T-helper 9 cell (primary cell): Measurements from ENCODE around the gene RUNX1.
"Not testable (repeated sequence)": the region's sequence is repeated elsewhere in the genome, so short reads cannot be mapped to it uniquely, and the experiment has no call there.

Experiments
- DNase-seq: peaks from one replicate; pipeline ENCODE4 v3.0.0-alpha.2; 2020

Gene RUNX1

DNA sequence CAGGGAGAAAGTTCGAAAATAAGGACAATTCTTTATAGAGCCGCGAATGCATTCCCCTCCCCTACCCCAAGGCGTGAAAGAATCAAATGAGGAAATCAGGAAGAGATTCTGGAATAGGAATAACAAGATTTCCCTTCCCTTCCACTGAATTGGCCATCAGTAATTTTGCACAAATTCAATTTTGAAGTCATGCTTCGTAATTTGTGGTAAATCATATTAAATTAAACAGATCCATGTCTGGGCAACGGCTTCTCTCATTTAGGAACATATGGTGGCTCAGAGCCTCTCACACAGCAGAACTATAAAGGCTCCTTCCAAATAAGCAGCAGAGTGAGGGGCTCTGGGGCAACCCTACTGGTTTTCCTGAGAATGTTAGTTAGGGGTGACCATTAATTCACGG lies 227.4 kb downstream of the RUNX1 start:
- no peak for DNase-seq

DNA sequence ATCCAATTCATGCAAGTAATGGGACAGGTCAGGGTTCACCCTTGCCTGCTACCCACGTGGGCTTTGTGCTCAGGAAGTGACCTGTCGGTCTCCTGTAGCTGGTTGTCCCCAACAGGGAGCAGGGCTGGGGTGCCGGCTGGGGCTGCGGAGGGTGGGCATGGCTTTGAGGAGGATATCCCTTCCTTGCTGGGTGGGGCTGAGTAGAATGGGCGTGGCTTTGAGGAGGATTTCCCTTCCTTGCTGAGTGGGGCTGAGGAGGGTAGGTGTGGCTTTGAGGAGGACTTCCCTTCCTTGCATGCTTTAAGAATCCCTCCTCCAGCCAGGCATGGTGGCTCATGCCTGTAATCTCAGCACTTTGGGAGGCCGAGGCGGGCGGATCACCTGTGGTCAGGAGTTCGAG lies 229.1 kb downstream of the RUNX1 start:
- no peak for DNase-seq

DNA sequence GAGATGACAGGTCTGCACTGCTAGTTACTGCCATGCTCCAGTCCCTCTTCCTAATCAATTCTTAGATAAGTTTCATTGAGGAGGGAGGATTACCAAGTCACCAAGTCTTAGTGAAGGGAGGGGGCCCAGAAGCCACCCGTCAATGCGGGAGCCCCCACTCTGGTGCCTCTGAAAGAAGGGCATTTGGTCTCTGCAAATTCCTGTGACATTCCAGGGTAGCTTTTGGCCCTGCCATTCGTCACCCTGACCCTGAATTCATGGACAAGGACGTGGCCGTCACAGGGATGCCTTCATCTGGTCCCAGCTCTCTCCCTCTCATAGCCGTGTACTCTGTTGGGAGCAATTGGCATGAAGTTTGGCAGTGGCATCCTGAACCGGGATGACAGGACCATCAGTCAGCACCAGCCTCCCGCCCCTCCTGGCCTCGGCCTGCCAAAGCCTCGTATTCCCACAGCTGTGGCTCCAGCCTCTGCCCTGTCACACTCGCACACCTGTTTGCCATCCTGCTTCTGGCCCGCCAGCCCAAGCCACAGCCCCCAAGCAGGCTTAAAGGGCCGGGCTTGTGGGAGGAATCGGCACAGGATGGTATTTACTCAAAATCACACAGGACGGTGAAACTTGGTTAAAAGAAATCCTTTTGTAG lies 229.6 kb downstream of the RUNX1 start:
- no peak for DNase-seq

DNA sequence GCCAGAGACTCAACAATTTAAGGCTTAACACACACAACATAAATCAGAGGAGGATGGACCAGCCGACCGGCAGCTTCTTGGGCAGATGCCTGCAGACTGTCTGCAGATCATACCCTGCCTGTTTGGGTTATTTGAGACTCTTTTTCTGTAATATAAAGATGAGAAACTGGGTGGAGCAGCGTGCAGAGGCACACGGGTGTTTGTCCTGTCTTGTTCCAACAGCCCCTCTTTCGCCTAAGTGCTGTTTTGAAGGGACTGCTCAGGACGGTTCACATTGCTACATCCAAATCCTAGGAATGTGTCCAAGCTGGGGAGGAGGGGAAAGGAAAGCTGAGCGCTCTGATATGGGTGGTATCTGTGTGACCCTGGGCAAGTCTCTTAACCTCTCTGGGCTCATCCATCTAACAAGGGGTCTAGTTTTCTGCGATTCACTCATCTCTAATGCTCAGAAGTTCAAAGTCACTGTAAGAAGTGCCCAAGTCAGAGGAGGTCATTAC lies 230.4 kb downstream of the RUNX1 start:
- no peak for DNase-seq

DNA sequence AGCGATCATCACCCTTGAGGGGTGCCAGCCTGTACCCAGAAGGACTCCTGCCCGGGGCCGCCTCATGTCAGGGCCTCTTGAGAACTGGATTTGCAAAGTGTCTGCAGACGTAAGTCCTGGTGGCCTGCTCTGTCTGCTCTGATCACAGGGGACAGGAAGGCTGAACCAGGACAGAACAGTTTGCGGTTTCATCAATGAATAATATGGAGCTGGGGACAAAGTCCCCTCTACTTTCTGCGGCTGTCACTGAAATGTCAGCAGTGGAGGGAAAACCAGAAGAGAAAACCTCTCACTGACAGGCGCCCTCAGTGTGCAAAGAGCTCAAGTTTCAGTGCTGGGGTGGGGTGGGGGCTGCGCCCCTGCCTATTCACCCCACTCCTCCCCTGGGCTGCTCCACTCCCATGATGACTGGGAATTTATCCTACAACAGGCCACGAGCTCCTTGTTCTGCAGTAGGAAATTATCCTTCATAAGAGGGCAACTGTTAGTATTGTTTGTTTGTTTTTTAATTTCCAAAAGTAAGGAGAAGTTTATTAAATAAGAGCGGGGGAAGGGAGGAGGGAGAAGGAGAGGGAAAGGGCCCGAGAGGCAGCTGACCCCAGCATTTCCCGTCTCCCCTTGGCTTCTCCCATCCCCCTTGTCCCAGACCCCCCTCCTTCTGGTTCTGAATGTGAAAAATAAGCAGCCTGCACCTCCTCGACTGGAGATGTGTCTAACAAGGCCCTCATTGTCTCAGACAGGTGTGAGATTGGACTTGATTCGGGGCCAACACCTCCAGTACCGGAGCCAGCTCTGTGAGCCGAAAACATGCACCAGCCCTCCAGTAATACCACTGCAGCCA lies 231.1 kb downstream of the RUNX1 start:
- DNase-seq = no peak

DNA sequence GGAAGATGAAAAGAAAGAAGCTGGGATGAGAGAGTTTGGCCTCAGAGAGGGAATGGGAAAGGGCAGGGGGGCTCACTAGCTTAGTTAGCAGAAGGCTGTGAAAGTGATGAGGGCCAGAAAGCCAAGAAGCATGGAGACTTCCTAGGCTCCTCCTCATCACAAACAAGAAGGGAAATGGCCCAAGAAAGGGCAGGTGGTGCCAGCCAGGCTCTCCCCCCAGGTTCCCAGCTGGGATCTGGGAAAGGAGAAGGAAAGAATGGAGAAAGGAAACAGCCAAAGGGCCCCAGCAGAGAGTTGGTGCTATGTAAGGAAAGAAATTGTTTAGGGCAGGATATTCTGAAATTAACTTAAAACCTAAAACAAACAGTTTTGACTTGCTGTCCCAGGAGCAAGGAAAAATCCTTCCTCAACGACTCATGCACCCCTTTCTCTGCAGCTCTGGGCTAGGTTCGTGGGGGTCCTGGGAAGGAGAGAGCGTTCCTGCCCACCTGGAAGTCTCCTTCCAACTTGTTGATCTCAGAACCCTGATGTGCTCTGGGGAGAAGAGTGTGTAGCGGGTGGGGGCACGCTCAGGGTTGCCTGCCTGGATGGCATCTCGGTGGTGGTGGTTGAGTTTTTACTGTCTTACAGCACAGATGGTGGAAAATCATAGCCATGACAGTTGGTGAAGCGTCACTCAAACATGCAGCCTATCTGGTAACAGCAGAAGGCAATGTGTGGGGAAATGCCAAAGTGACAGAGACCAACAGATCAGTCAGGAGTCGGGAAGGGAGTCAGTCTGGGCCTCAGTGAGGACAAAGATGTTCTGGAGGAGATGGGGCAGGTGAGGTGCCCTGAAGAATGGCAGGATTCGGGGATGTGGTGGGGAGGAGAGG lies 233.0 kb downstream of the RUNX1 start:
- no peak for DNase-seq

DNA sequence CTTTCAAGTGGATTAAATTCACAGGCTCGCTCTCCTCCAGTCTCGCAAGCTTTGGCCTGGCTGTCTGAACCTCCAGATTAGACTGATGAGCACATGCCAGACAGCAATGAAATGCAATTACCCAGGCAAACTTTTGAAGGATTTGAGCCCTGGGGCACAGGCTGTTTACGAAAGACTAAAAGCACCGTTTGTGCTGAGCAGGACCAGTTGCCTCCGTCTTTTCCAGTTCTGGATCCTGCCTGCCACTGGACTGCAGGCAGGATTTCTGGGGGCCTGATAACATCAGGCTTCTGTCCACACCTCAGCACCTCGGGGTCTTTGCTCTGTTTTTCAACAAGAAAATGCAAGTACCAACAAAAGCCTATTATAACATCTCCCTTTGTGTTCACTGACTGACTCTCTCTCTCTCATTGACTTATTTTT lies 234.6 kb downstream of the RUNX1 start:
- DNase-seq = no peak

DNA sequence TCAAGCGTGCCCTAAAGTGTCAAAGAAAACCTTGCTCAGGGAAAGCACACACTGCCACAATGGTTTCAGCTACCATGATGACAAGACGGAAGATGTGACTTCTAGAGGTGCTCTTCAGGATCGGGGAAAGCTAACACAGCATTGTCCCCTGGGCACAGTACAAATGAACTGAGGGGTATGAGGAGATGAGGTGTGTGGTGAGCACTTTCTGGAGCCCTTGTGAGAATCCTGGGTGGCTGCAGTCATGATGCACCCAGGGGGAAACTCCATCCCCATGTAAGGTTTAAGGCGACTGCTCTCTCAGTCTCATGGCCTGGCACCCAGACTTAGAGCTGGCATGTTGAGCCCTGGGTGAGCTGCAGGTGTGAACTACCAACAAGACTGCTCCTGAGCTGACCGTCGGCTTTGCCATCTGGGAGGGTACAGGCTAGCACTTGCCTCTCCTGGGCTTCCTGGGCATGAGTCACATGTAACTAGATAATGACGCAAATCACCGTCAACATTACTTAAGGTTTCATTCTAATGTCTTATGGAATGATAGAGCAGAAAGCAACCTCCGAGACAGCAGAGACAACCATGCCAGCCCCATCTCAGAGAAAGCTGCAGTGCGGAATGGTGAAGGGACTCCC lies 235.7 kb downstream of the RUNX1 start:
- no peak for DNase-seq

DNA sequence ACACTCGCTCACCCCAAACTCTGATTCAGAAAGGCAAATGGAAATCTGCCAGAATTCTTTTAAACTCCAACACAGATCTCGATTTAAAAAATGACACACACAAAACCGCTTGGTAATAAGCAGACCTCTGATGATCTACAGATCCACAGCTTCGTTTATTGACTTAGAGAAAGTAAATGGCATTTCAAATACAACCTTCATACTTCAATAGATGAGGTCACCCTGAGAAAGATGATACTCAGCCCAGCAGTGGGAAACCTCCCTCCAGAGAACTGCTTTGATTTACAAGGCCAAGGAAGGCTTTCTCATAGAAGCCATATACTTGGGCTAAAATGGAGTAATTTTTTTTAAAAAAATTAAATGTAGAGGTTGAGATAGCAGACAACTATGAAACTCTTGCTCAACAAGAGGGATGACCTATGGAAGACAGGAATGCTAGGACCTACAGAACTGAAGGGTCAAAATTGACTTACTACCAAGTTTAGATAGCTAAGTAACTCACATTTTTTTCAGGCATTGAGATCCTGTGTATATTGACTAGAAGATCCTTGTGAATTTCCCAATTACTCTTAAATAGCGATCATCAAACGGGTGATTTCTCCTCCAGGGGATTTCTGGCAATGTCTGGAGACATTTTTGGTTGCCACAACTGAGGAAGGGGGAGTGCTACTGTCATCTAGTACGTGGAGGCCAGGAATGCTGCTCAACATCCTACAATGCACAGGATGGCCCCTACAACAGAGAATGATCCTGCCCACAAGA lies 236.4 kb downstream of the RUNX1 start:
- DNase-seq = no peak

DNA sequence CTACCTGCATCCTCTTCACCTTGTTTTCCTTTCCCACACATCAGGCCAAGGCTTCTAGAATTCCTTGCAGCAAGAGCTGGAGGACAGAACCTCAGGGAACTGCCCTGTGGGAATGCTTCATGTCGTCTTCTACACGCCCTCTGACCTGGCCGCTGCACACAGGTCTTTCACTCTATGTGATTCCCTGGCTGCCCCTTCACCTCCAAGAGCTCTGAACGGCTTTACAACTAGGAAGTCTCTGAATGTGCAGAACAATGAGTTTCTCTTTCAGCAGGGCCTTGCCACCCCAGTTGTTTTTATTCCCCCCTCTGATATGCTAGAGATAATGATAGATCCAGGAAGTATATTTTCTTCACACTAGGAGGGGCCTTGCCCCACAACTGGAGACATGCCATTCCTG lies 237.7 kb downstream of the RUNX1 start:
- DNase-seq = no peak

DNA sequence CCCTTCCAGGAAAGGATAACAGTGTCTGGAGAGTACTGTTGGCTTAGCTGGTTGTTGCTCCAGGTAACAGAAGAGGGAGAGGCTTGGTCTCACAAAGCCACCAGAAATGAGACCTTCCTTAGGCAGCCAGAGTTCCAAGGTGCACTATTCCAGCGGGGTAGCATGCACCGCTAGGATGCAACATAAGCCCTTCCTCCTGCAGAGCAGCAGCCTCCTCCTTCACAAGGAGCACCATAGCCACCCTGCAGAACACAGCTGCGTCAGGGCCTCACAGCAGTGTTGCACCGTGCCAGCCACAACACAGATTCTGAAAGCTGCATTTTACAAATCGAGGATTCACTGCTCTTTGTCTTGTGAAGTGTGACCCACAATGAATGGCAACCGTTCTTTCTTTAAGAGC lies 238.3 kb downstream of the RUNX1 start:
- DNase-seq = no peak

DNA sequence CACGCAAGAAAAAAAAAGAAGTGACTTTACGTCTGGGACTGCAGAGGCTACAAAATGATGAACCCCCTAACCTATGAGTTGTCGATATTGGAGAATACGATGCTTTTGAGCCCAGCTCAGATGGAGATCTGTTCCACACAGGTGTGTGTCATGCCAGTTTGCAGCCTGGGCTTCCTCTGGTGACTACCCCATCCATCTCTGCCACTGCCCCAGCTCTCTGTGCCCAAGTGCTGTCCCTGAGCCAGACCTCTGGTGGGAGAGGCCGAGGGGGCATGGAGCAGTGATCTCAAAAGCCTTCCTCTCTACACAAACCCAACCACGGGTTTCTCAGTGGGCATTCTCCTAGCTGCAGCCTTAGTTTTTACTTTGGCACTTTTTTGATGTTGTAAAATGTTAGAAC lies 239.3 kb downstream of the RUNX1 start:
- DNase-seq = no peak

DNA sequence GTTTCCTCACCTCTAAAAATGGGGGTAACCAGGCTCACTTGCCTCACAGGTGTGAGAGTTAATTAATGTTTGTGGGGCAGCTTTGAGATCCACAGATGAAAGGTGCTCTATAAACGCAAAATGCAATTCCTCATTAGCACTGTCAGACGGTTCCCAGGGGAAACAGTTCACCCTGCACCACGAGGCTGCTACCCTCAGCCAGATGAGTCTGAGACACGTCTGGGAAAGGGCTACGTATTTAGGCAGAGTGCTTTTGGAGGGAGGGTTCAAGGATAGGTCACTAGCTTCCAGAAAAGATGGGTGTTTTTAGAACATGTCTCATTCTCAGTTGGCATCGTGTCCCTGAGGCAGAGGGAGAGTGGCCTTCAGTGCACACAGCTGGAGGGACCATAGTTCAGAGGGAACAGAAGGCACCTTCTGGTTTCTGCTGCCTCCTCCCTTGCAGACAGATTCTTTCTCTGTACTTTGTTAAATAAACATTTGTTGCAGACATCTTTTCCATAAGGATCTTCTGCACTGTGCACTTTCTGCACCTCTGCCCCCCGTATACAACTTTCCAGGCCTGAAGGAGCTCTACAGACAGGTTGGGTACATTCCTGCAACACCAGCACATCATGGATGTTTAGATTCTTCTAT lies 240.4 kb downstream of the RUNX1 start:
- no peak for DNase-seq

DNA sequence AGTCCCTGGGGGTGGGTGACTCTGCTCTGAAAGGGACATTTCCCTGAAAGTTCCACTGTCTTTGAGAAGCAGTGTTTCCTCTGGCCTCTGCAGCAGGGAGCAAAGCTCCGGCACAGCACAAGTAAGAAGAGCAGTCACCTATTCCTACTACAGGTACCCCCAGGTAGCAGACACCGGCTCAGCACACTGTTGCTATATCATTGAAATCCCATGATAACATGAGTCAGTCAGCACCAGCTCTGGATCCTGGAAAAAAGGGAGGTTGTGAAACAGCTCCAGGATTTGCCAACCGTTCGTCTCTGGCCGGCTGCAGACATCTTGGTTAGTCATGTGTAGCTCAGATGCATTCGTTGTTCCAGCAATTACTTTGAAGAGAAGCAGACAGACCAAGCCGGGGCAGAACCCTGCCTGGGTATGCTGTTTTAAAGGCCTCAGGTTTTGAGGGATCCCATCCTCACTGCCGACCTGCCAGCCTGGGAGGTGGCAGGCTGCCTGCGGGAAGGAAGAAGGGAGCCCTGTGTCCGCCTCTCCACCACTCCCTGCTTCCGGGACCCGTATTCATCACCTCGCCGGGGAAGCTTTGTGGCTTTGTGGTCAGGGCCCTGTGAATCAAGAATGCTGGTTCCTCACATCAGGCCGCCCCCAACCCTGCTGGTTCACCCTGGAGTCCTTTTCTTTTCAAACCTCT lies 241.1 kb downstream of the RUNX1 start:
- peak; percentile 39 for DNase-seq

DNA sequence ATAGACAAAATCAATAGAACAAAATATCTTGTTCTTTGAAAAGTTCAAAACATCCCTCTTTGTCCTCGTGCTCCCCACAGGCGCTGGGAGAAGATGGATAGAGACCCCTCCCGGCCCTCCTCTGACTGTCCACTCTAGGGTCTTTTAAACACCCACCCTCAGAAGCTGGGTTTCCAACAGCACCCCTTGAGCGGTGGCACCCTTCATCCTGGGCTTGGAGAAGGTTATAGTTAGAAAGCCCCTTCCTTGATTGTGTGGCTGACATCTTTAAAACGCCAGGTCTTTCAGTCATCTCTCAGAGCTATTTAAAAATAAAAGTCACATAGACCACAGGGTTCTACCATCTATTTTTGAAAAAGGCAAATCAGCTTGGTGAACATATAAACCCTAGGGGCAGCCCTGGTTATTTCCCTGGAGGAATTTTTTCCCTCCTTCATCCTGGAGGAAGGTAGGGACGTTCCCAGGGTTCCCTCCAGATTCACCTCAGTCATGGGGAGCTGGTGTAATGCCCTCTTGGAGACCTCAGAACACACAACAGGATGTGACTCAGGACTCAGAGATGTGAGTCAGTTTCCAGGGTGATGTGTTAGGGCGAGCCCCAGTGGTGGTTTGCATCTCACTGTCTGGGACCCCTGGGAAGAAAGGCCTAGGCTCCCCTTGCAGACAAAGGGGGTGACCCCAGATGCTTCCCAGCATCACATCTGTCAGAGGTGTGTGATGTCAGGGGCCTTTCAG lies 241.8 kb downstream of the RUNX1 start:
- DNase-seq = peak; percentile 45

DNA sequence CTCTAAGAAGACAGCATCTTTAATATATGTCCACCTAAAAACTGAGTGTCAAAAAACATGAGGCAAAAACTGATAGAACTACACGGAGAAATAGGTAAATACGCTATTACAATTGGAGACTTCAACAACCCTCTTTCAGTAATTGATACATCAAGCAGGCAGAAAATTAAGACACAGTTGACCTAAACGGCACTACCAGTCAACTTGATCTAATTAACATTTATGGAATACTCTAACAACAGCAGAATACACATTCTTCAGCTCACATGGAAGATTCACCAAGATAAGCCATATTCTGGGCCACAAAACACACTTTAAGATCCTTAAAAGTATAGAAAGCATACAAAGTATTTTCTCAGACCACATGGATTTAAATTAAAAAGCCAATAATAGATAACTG lies 242.7 kb downstream of the RUNX1 start:
- no peak for DNase-seq

DNA sequence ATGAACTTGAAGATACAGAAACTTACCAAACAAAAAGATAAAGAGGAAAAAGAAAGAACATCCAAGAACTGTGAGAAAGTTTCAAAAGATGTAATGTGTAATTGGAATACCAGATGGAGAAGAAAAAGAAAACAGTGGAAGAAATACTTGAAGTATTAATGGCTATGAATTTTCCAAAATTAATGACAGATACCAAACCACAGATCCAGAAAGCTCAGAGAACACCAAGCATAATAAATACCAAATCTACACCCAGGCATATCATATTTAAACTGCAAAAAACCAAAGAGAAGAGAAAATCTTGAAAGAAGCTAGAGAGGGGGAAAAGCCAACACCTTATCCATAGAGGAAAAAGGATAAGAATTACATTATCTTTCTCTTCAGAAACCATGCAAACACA lies 243.9 kb downstream of the RUNX1 start:
- DNase-seq = no peak

DNA sequence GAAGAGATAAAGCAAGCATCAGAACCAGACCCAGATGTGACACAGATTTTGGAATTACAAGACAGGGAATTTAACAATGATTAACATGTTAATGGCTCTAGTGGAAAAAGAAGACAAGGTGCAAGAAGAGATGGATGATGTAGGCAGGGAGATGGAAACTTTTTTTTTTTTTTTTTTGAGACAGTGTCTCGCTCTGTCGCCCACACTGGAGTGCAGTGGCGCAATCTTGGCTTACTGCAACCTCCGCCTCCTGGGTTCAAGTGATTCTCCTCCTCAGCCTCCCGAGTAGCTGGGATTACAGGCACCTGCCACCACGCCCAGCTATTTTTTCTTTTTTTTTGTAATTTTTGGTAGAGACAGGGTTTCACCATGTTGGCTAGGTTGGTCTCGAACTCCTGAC lies 244.5 kb downstream of the RUNX1 start:
- DNase-seq = not testable (repeated sequence)

DNA sequence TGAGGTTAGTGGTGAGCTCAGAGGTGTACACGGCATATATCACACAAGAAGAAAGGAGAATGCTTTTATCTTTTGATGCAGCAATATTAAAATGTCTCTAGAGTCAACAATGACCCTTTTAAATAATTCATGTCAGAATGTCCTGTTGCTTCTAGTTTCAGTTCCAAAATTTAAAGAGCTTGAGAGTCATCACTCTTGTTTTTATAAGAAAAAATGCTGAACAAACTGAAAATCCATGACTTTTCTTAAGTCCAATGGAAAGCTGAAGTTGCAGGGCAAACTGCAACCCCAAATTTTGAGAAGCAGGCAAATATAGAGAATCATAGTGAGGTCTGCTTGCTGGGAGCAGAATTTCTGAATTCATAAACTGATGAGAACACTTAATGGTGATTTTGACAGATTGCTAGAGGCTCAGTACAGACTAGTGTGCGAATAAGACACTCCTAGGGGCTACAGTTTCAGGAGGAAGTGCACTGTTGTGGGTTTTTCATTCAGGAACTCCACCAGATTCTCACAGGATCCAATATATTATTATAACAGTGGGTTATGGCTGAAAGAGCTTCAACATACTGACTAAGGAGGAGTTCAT lies 245.2 kb downstream of the RUNX1 start:
- no peak for DNase-seq
